Erythroblast (primary cell): Measurements from ENCODE around the gene CNNM2.

Source experiments
- DNase-seq, 2 experiments: peaks; one replicate each; lab custom pipeline; 2025; lab: John Stamatoyannopoulos, UW
- GATA1 ChIP-seq: IDR thresholded peaks from 2 replicates; pipeline ENCODE4 v1.6.1; 2011; ENCODE audit warnings: low read depth, mild to moderate bottlenecking, control low read depth, low read length, moderate library complexity
- POLR2A ChIP-seq: IDR thresholded peaks from 2 replicates; pipeline ENCODE4 v1.6.1; 2011; ENCODE audit warnings: mild to moderate bottlenecking, low read length

CNNM2 gene

DNA sequence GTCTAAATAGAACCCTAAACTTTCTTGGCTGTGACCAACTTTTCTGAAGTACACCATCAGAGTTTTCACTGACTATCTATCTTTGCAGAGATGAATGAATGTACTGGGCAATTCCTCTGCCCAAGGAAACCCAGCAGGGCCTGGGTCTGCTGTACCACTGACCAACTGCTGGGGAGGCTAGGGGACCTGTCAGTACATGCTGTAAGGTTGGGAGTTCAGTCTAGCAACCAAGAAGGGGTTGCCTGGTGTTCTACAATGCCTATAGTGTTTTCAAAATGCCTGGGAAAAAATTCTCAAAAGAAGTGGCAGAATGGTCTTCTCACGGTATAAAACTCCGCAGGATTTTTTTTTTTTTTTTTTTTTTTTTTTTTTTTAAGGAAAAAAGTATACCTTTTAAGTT, 168.7 kb downstream of the CNNM2 start:
- DNase-seq, result no peak
- no peak for TF ChIP-seq POLR2A
- TF ChIP-seq GATA1, result no peak

- no peak for DNase-seq
- TF ChIP-seq GATA1 (no peak), POLR2A (no peak)
Measured at GRCh38 chr10:103089493-103089892, 171.4 kb downstream of the CNNM2 start.

DNA sequence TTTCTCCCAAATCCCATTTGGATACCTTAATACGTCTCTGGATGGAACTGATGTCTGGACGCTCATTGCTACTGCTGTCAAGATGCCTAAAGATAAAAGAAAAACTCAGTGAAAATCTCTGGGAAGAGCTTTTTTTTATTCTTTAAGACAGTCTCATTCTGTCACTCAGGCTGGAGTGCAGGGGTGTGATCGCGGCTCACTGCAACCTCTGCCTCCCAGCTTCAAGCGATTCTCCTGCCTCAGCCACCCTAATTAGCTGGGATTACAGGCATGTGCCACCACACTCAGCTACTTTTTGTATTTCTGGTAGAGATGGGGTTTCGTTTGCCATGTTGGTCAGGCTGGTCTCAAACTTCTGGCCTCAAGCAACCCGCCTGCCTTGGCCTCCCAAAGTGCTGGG, 172.8 kb downstream of the CNNM2 start:
- no peak for TF ChIP-seq GATA1
- no peak for TF ChIP-seq POLR2A
- no peak for DNase-seq

DNA sequence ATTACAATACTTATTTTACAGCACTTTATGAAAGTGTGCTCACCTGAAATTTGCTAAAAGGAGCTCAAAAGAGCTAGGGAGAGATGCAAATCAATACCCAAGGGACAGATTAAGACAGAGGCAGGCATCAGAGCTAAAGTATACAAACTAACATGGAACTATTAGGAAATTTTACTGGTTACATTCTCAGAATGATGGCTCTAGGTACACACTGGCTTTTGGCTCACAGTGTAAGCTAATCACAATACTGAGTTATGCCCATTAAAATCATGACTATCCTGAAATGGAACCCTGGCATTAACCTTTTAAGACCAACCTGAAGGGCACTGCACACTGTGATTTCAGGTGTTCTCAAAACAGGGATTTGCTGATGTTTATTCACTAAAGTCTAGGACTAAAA, 176.9 kb downstream of the CNNM2 start:
- TF ChIP-seq GATA1, result no peak
- no peak for TF ChIP-seq POLR2A
- DNase-seq, result no peak

DNA sequence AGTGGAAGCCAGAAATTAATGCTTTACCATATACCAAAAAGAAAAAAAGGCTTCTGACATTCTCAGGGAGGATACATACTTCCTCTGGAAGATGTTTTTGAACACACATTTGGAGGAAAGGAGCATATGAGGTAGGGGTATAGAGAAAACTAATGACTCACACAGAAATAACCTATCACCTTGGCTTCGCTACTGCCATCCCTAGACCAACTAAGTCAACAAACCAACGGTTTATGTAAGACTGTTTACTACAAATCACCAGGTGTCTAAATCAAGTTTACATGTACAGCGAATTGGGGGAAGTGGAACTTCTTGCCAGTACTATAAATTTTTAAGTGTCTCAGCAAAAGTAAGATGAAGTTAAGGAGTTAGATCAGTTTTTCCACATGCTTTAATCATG, 178.0 kb downstream of the CNNM2 start:
- TF ChIP-seq GATA1 (no peak), POLR2A (no peak)

GRCh38 chr10:103098240-103098639, 180.1 kb downstream of the CNNM2 start:
- no peak for TF ChIP-seq GATA1
- TF ChIP-seq POLR2A, result no peak

More for the DNA sequence above, 178.0 kb downstream of the CNNM2 start:
- DNase-seq, result no peak

DNA sequence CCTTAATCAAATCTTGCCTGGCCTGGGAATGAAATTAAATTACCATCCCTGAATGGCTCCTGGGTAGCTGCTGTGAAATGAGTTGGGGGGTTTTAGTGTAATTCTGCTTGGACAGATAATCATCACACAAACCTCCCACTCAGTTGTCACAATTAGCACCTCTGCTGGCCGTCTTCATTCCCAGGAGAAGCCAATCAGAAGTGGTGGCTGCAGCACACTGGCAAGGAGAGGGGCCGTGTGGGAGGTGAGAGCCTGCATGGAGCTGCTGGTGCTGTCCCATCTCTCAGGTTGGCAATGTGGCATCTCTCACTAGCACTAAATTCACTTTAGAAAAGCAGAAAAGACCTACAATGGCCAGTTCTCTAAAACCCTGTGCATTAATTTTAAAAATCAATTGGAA, 182.5 kb downstream of the CNNM2 start:
- DNase-seq, result no peak
- TF ChIP-seq POLR2A, result no peak
- no peak for TF ChIP-seq GATA1

More at GRCh38 chr10:103098240-103098639, 180.1 kb downstream of the CNNM2 start:
- no peak for DNase-seq

DNA sequence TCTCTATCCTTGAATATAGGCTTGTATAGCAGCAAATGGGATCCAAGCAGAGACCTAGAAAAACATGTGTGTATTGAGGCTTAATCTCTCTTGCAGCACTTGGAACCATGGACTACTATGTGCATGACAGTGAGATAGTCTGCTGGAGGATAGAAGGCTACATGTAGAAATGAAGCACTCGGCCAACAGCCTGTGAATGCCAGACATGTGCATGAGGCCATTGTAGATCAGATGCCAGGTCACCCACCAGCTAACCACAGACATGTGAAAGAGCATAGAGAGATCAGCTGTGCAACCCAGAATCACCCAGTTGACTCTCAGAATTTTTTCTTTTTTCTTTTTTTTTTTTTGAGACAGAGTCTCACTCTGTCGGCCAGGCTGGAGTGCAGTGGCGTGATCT, 184.1 kb downstream of the CNNM2 start:
- TF ChIP-seq POLR2A (no peak), GATA1 (no peak)
- no peak for DNase-seq

- no peak for TF ChIP-seq GATA1
- no peak for TF ChIP-seq POLR2A
Measured at GRCh38 chr10:103103989-103104388, 185.9 kb downstream of the CNNM2 start.

GRCh38 chr10:103104721-103105120, 186.6 kb downstream of the CNNM2 start:
- DNase-seq, result no peak
- TF ChIP-seq GATA1 (no peak), POLR2A (no peak)

More at GRCh38 chr10:103103989-103104388, 185.9 kb downstream of the CNNM2 start:
- no peak for DNase-seq

DNA sequence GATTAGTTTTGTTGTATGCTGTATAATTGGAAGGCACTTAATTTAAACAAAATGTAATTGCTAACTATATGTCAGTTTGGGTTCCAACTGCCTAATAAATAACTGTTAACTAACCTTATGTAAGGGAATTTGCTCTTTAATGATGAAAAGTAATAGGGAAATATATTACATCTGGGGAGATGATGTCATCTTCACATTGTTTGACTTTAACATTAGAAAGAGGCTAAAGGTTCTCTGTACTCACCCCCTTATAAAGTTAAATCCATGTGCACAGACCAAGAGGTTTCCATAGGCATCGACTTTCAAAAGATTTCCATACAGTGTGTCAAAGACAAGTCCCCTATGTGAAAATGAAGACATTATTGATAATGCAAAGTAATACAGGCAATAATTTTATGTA, 187.4 kb downstream of the CNNM2 start:
- no peak for TF ChIP-seq POLR2A
- TF ChIP-seq GATA1, result no peak
- DNase-seq, result no peak

DNA sequence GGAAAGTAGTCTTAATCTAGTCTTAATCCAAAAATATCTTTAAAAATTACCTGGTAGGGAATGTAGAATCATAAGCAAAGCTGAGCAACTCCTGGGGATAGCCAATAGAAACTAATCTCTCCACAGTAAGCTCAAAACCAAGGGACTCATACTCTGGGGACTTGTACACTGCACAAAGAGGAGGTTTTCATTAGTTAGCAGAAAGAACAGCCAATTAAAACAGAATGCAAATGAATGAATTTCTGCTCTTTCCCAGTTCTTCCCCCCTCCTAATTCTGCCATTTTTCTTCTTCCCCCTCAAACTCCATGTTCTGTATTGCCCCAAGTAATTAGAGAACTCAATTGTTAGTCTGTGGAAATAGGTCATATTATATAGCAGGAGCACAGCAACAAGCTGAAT, 188.4 kb downstream of the CNNM2 start:
- DNase-seq, result no peak
- TF ChIP-seq GATA1 (no peak), POLR2A (no peak)

- no peak for TF ChIP-seq GATA1
- DNase-seq, result no peak
Measured at GRCh38 chr10:103109821-103110220, 191.7 kb downstream of the CNNM2 start.

DNA sequence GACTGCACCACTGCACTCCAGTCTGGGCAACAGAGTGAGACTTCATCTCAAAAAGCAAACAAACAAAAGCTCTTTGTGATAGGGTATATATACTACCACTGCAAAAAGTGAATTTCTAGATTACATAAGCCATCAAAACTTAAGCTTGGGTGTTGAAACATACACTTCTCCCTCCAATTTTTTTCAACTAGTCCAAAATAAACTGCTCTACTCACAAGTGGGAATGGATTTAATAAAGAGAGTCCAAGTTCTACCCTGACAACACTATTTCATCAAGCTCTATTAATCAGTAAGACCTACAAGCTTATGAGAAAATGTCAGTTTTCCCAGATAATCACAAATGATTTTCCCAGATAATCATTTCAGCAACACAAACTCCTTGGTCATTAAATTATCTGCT, 192.3 kb downstream of the CNNM2 start:
- DNase-seq, result no peak
- TF ChIP-seq POLR2A (no peak), GATA1 (no peak)

- TF ChIP-seq POLR2A (no peak), GATA1 (no peak)
- no peak for DNase-seq
Measured at GRCh38 chr10:103111031-103111917, 193.2 kb downstream of the CNNM2 start.
